CD4-positive, alpha-beta T cell treated with Interleukin-1 beta for 1 hour (primary cell): ENCODE results near the gene CACNG7.
"Not testable (repeated sequence)": the region's sequence is repeated elsewhere in the genome, so short reads cannot be mapped to it uniquely, and the experiment has no call there.

Source experiments
- DNase-seq, 2 donors: peaks; one replicate each; pipeline ENCODE4 v3.0.0-alpha.2; 2020 to 2022

CACNG7 gene

GRCh38 chr19:53908935-53909415 is at the start of gene CACNG7:
Gene CACNG7, plus strand, starts transcription at chr19:53909278. Its CDS starts 3,554 bp downstream, at chr19:53912832.
- no peak for DNase-seq

DNA sequence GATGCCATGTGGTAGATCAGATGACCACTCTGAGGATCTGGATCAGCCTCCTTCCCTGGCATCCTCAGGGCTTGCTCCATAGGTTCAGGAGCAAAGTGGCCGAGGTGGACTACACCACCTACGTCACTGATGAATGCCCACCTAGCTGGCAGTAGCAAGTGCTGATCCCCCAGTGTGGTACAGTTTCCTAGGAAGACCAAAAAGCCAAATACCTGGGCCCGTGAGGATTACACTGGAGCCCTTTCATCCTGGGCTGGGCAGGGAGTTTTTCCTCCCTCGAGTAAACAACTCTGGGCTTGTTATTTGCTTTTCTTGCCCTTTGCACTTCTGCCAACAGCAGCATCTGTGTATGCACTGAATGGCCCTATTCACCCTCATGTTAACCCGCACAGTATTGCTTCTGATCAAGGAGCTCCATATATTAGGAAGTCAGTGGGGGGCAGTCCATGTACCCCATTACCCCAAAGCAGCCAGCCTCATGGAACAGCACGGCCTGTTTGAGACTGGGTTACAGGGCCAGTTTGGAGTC is 44.7 kb upstream of the CACNG7 start:
- DNase-seq = no peak

- peak; percentile 18 to 21 for DNase-seq
Observed at GRCh38 chr19:53865523-53865917, 43.6 kb upstream of the CACNG7 start.

GRCh38 chr19:53865918-53866864 is 42.9 kb upstream of the CACNG7 start:
- DNase-seq = peak; percentile 85 to 88

DNA sequence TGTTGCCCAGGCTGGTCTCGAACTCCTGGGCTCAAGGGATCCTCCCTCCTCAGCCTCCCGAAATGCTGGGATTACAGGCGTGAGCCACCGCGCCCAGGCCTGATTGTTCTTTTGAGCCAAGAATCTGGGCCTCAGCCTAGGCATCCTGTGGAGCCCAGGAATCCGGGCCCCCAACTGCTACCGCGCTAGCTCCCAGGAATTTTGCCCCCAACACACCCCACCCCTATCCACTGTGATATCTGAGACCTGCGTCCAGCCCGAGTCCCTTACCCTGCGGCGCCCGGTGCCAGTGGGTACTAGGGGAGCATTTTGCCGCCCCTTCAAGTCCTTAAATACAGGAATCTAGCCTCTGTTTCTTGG is 42.2 kb upstream of the CACNG7 start:
- DNase-seq = no peak

GRCh38 chr19:53867225-53868090 is 41.6 kb upstream of the CACNG7 start, which contains the start of gene MYADM:
Gene MYADM, plus strand, starts transcription at chr19:53867883. Its CDS starts 5,647 bp downstream, at chr19:53873530.
- DNase-seq = peak; percentile 100

- DNase-seq = peak; percentile 62 to 67
Observed at GRCh38 chr19:53868091-53868891, 40.8 kb upstream of the CACNG7 start.

DNA sequence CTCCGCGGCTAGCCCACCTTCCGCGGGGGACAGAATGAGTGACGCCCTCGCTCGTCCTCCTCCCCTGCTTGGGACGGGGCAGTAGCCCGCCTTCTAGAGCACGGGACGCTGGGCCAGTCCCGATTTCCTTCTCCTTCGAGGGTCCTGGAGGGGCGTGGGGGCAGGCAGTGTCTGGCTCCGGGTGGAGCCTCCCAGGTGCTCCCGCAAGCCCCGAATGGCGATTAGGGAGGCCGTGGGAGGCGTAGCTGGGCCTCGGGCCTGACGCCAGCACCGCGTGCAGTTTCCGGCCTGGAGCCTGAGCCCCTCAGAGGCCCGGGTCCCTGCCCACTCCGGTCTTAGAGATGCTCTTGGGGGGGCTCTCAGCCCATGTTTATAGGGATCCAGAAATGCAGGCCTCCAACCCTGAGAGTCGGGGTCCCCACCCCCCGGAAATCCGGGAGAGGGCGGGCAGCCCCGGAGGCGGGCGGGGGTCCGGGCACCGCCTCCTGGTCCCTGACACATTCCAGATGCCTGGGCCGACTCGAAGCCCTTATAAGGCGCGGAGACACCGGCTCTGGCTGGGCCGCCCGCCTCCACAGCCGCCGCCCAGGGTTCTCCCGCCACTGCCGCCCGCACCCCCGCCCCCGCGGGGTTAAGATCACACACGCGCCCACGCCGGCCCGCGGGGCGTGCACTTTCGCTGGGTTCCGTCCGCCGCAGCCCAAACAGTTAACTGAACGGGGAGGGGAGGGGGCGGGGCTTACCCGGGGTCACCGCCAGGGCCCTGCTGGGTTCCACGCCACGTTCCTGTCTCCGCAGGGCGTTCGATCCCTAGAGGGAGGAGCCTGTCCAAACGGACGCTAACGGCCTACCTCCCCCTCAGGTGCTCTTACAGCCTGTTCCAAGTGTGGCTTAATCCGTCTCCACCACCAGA is 39.9 kb upstream of the CACNG7 start:
- DNase-seq = peak; percentile 94 to 95

DNA sequence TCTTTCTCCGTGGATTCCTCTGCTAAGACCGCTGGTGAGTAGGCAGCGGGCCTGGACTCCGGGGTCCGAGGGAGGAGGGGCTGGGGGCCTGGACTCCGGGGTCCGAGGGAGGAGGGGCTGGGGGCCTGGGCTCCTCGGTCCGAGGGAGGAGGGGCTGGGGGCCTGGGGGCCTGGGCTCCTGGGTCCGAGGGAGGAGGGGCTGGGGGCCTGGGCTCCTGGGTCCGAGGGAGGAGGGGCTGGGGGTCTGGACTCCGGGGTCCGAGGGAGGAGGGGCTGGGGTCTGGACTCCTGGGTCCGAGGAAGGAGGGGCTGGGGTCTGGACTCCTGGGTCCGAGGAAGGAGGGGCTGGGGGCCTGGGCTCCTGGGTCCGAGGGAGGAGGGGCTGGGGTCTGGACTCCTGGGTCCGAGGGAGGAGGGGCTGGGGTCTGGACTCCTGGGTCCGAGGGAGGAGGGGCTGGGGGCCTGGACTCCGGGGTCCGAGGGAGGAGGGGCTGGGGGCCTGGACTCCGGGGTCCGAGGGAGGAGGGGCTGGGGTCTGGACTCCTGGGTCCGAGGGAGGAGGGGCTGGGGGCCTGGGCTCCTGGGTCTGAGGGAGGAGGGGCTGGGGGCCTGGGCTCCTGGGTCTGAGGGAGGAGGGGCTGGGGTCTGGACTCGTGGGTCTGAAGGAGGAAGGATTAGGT is 39.1 kb upstream of the CACNG7 start:
- not testable (repeated sequence) for DNase-seq

DNA sequence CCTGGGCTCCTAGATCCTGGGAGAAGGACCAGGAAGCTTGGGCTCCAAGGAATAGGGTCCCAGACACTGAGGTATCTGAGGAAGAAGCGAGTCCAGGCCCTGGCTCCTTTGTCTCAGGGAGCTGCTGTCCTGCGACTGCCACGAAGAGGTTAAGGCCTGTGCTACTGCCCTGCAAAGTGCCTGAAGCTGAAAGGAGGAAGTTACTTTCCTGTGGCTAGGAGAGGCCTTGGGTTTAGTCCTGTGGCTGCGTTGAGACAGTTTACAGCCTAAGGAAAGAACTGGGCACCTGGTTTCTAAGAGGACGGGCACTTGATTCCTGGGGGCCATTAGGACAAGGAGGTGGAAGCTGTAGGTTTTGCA is 38.6 kb upstream of the CACNG7 start:
- DNase-seq = peak; percentile 45 to 68

- DNase-seq = peak; percentile 44 to 56
Observed at GRCh38 chr19:53871454-53871853, 37.6 kb upstream of the CACNG7 start.

GRCh38 chr19:53872762-53873161 is 36.3 kb upstream of the CACNG7 start:
- peak in 1 of 2 donors; percentile 20 for DNase-seq

- DNase-seq = peak; percentile 38 to 51
Observed at GRCh38 chr19:53873773-53874605, 35.1 kb upstream of the CACNG7 start.

- DNase-seq = peak in 1 of 2 donors; percentile 35
Observed at GRCh38 chr19:53874606-53874990, 34.5 kb upstream of the CACNG7 start.

- DNase-seq = peak in 1 of 2 donors; percentile 37
Observed at GRCh38 chr19:53875602-53876325, 33.3 kb upstream of the CACNG7 start.

- DNase-seq = peak; percentile 44 to 51
Observed at GRCh38 chr19:53876651-53877224, 32.3 kb upstream of the CACNG7 start.

- DNase-seq = peak; percentile 81 to 82
Observed at GRCh38 chr19:53877361-53877766, 31.7 kb upstream of the CACNG7 start.

DNA sequence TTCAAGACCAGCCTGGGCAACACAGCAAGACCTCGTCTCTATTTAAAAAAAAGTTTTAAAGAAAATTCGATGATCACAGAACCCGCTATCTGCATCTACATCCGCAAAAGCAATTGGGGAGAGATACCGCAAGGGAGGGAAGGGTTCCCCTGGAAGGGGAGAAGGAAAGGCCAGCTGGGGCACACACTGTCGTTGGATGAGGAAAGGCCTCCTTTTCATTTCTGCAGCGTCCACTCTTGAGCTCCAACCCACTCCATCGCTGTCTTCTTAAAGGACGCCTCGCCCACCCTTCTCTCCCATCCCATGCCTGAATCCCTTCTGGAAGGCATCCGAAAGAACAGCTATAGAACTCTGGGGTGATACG is 30.3 kb upstream of the CACNG7 start:
- DNase-seq = peak; percentile 33 to 39
